Measurements from ENCODE around the gene SNURF. TPM values are rescaled to one million over a fixed set of nuclear protein-coding genes. Genes with fewer than 3 reads are reported as not detected.
A peak's percentile ranks its signal among the peaks of the same experiment; 100 is the strongest.
"Not testable (repeated sequence)": the region's sequence is repeated elsewhere in the genome, so short reads cannot be mapped to it uniquely, and the experiment has no call there.

SNURF gene
- total and polyA plus RNA-seq, 4 donors, result 2.1 to 78.4 (median 3.1) TPM

DNA sequence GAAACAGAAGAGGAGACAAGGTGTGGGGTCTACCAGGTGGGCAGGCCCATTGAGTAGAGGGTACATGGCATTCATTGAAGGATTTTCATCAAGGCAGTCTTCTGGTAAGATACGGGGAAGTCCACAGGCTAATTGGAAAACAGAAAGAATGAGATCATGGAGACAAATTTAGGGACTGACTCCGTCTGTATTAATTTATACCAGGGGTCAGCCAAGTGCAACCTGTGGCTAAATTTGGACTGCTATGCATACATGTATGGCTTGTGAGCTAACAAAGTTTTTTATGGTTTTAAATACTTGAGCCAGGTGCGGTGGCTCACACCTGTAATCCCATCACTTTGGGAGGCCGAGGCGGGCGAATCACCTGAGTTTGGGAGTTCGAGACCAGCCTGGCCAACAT is 21.1 kb upstream of the SNURF start:
- Histone ChIP-seq H3K9ac (ENCODE audit: insufficient read depth in 1 of 2, low read length in 2 of 2) (no peak overlapping the region), H3K4me1 (ENCODE audit: control insufficient read depth in 5 of 5, insufficient read depth in 5 of 5, low read length in 5 of 5) (peaks cover 0 to 2% (median 0%) of the 10 kb centered on the region in 5 donors), H3K4me3 (no peak overlapping the region), H3K27ac (ENCODE audit: low read depth in 1 of 2, low read length in 1 of 2) (peak overlapping the region in 1 of 2 donors; percentile 49), H3K27me3 (ENCODE audit: control insufficient read depth in 3 of 3, insufficient read depth in 3 of 3, low read length in 2 of 3) (no peaks in the 10 kb centered on the region), H3K9me3 (ENCODE audit: control insufficient read depth in 4 of 4, insufficient read depth in 3 of 4, low read length in 3 of 4) (no peaks in the 10 kb centered on the region), H3K36me3 (ENCODE audit: control insufficient read depth in 4 of 4, insufficient read depth in 4 of 4, low read length in 4 of 4) (no peaks in the 10 kb centered on the region)
- TF ChIP-seq, protein P1, sequence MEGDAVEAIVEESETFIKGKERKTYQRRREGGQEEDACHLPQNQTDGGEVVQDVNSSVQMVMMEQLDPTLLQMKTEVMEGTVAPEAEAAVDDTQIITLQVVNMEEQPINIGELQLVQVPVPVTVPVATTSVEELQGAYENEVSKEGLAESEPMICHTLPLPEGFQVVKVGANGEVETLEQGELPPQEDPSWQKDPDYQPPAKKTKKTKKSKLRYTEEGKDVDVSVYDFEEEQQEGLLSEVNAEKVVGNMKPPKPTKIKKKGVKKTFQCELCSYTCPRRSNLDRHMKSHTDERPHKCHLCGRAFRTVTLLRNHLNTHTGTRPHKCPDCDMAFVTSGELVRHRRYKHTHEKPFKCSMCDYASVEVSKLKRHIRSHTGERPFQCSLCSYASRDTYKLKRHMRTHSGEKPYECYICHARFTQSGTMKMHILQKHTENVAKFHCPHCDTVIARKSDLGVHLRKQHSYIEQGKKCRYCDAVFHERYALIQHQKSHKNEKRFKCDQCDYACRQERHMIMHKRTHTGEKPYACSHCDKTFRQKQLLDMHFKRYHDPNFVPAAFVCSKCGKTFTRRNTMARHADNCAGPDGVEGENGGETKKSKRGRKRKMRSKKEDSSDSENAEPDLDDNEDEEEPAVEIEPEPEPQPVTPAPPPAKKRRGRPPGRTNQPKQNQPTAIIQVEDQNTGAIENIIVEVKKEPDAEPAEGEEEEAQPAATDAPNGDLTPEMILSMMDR (IDR thresholded peaks at IDR 0.05; ENCODE audit: control extremely low read depth, extremely low read depth), result no peak
- ATAC-seq (ENCODE audit: insufficient read depth, low FRiP score) (no peak), DNase-seq (no peak)
- 86 to 89% methylated on average over 7 of the region's 7 CpGs for WGBS, 2 donors

DNA sequence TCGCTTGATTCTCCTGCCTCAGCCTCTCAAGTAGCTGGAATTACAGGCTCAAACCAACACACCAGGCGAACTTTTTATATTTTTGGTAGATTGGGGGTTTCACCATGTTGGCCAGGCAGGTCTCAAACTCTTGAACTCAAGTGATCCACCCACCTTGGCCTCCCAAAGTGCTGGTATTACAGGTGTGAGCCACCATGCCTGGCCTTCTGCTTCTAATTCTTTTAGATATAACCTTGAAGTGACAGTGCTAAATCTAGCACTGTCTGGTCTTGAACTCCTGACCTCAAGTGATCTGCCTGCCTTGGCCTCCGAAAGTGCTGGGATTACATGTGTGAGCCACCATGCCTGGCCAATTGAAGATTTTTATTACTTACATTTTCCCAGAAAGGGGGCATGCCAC is 16.6 kb upstream of the SNURF start:
- H3K36me3 ChIP-seq (ENCODE audit: control insufficient read depth in 4 of 4, insufficient read depth in 4 of 4, low read length in 4 of 4); H3K9ac ChIP-seq (ENCODE audit: insufficient read depth in 1 of 2, low read length in 2 of 2); H3K4me1 ChIP-seq (ENCODE audit: control insufficient read depth in 5 of 5, insufficient read depth in 5 of 5, low read length in 5 of 5); H3K9me3 ChIP-seq (ENCODE audit: control insufficient read depth in 4 of 4, insufficient read depth in 3 of 4, low read length in 3 of 4); H3K4me3 ChIP-seq; ATAC-seq (ENCODE audit: insufficient read depth, low FRiP score); DNase-seq; H3K27me3 ChIP-seq (ENCODE audit: control insufficient read depth in 3 of 3, insufficient read depth in 3 of 3, low read length in 2 of 3); H3K27ac ChIP-seq (ENCODE audit: low read depth in 1 of 2, low read length in 1 of 2): not testable (repeated sequence)
- WGBS, 2 donors, result 79 to 80% methylated on average over 3 of the region's 3 CpGs

DNA sequence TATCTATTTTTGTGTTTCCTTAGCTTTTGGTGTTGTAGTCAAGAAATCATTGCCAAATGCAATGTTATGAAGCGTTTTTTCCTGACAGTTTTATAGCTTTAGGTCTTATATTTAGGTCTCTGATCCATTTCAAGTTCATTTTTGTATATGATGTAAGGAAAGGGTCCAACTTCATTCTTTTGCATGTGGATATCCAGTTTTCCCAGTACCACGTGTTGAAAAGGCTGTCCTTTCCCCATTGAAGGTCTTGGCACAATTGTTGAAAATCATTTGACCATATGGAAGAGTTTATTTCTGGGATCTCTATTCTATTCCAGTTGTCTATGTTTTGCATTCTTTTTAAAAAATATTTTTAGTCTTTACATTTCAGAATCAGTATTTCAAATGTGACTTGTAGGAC is 14.6 kb upstream of the SNURF start:
- H3K9ac ChIP-seq (ENCODE audit: insufficient read depth in 1 of 2, low read length in 2 of 2), result no peak overlapping the region
- TF ChIP-seq, protein P1 (IDR thresholded peaks at IDR 0.05; ENCODE audit: control extremely low read depth, extremely low read depth), result no peak
- no peak overlapping the region for H3K4me3 ChIP-seq
- H3K4me1 ChIP-seq (ENCODE audit: control insufficient read depth in 5 of 5, insufficient read depth in 5 of 5, low read length in 5 of 5), result peaks cover 0 to 4% (median under 1%) of the 10 kb centered on the region in 5 donors
- WGBS, 2 donors, result 48 to 63% methylated on average over 2 of the region's 2 CpGs
- H3K27ac ChIP-seq (ENCODE audit: low read depth in 1 of 2, low read length in 1 of 2), result no peak overlapping the region
- H3K36me3 ChIP-seq (ENCODE audit: control insufficient read depth in 4 of 4, insufficient read depth in 4 of 4, low read length in 4 of 4), result no peaks in the 10 kb centered on the region
- peak in 1 of 3 donors; percentile 20 for DNase-seq
- peaks cover 0 to 7% (median 1%) of the 10 kb centered on the region in 4 donors for H3K9me3 ChIP-seq (ENCODE audit: control insufficient read depth in 4 of 4, insufficient read depth in 3 of 4, low read length in 3 of 4)
- ATAC-seq (ENCODE audit: insufficient read depth, low FRiP score), result no peak
- no peaks in the 10 kb centered on the region for H3K27me3 ChIP-seq (ENCODE audit: control insufficient read depth in 3 of 3, insufficient read depth in 3 of 3, low read length in 2 of 3)

DNA sequence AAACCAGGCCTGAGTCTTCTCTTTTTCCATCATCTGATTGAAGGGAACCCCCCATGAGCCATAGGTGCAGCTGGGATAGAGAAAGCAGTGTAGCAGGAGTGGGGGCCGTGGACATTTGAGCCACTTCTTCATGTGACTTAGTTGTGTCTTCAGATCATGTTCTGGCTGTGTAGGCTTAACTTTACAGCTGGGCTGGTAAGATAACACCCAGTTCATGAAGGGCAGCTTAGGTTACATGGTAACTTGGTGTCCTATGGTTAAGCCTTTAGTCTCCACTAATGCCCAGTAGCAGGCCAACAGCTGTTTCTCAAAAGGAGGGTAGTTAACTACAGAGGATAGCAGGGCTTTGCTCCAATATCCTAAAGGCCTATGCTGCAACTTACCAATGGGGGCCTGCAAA is 11.4 kb upstream of the SNURF start:
- no peak for DNase-seq
- H3K27ac ChIP-seq (ENCODE audit: low read depth in 1 of 2, low read length in 1 of 2), result no peak overlapping the region
- peaks cover 0 to 11% (median 2%) of the 10 kb centered on the region in 4 donors for H3K9me3 ChIP-seq (ENCODE audit: control insufficient read depth in 4 of 4, insufficient read depth in 3 of 4, low read length in 3 of 4)
- H3K9ac ChIP-seq (ENCODE audit: insufficient read depth in 1 of 2, low read length in 2 of 2), result no peak overlapping the region
- 71 to 72% methylated on average over 1 of the region's 1 CpG for WGBS, 2 donors
- TF ChIP-seq, protein P1 (IDR thresholded peaks at IDR 0.05; ENCODE audit: control extremely low read depth, extremely low read depth), result no peak
- H3K4me3 ChIP-seq, result no peak overlapping the region
- ATAC-seq (ENCODE audit: insufficient read depth, low FRiP score), result no peak
- peaks cover 0 to 11% (median 2%) of the 10 kb centered on the region in 5 donors for H3K4me1 ChIP-seq (ENCODE audit: control insufficient read depth in 5 of 5, insufficient read depth in 5 of 5, low read length in 5 of 5)
- no peaks in the 10 kb centered on the region for H3K36me3 ChIP-seq (ENCODE audit: control insufficient read depth in 4 of 4, insufficient read depth in 4 of 4, low read length in 4 of 4)
- H3K27me3 ChIP-seq (ENCODE audit: control insufficient read depth in 3 of 3, insufficient read depth in 3 of 3, low read length in 2 of 3), result no peaks in the 10 kb centered on the region

Measured in lung (tissue), 12 donors.